Measurements from ENCODE around the gene YBX2.

GRCh38 chr17:7251661-7252175 is 42.7 kb downstream of the YBX2 start, which contains the start of gene CTDNEP1:
- TF ChIP-seq, protein P1, sequence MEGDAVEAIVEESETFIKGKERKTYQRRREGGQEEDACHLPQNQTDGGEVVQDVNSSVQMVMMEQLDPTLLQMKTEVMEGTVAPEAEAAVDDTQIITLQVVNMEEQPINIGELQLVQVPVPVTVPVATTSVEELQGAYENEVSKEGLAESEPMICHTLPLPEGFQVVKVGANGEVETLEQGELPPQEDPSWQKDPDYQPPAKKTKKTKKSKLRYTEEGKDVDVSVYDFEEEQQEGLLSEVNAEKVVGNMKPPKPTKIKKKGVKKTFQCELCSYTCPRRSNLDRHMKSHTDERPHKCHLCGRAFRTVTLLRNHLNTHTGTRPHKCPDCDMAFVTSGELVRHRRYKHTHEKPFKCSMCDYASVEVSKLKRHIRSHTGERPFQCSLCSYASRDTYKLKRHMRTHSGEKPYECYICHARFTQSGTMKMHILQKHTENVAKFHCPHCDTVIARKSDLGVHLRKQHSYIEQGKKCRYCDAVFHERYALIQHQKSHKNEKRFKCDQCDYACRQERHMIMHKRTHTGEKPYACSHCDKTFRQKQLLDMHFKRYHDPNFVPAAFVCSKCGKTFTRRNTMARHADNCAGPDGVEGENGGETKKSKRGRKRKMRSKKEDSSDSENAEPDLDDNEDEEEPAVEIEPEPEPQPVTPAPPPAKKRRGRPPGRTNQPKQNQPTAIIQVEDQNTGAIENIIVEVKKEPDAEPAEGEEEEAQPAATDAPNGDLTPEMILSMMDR (IDR thresholded peaks at IDR 0.05), result no peak
- no peak for TF ChIP-seq POLR2A (IDR thresholded peaks at IDR 0.05)
- TF ChIP-seq EP300 (IDR thresholded peaks at IDR 0.05), result no peak
- TF ChIP-seq POLR2AphosphoS5 (IDR thresholded peaks at IDR 0.05), result peak; percentile 61 to 86 (median 85)
